ENCODE data around the gene TCERG1L. TPM values are rescaled to one million over a fixed set of nuclear protein-coding genes. Genes with fewer than 3 reads are reported as not detected.

Gene TCERG1L
- total RNA-seq, 4 donors from 2014 or later, result not detected

DNA sequence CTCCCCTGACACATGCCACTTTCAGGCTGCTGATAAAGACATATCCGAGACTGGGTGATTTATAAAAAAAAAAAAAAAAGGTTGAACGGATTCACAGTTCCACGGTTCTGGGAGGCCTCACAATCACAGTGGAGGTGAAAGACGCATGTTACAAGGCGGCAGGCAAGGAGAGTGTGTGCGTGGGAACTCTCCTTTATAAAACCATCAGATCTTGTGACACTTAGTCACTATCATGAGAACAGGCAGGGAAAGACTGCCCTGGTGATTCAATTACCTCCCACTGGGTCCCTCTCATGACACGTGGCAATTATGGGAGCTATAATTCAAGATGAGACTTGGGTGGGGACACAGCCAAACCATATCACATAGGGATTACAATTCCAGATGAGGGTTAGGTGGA is 181.5 kb downstream of the TCERG1L start:
- TF ChIP-seq CTCF (IDR thresholded peaks at IDR 0.05; ENCODE audit: low read depth), result no peak

- TF ChIP-seq CTCF (IDR thresholded peaks at IDR 0.05; ENCODE audit: low read depth), result no peak
Measured at GRCh38 chr10:131129544-131129943, 182.0 kb downstream of the TCERG1L start.

DNA sequence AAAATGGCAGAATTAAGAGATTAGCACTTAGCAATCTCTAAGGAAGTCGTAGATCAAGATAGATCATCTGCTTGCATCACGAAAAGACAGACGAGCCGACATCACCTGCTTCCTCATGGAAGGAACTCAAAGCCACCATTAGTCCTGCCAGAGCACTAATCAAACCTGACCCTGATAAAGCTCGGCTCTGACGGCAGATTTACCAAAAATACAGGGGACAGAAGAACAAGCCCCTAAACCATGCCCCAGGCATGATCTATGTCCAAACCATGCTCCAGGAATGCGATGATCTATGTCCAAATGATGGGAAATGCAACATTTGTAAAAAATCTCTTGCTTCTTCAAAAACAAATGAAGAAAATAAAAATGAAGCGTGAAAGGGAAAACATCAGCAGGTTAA is 182.8 kb downstream of the TCERG1L start:
- TF ChIP-seq CTCF (IDR thresholded peaks at IDR 0.05; ENCODE audit: low read depth), result no peak

GRCh38 chr10:131127610-131128009 is 183.9 kb downstream of the TCERG1L start:
- no peak for TF ChIP-seq CTCF (IDR thresholded peaks at IDR 0.05; ENCODE audit: low read depth)

- TF ChIP-seq CTCF (IDR thresholded peaks at IDR 0.05; ENCODE audit: low read depth), result no peak
Measured at GRCh38 chr10:131127138-131127589, 184.4 kb downstream of the TCERG1L start.

DNA sequence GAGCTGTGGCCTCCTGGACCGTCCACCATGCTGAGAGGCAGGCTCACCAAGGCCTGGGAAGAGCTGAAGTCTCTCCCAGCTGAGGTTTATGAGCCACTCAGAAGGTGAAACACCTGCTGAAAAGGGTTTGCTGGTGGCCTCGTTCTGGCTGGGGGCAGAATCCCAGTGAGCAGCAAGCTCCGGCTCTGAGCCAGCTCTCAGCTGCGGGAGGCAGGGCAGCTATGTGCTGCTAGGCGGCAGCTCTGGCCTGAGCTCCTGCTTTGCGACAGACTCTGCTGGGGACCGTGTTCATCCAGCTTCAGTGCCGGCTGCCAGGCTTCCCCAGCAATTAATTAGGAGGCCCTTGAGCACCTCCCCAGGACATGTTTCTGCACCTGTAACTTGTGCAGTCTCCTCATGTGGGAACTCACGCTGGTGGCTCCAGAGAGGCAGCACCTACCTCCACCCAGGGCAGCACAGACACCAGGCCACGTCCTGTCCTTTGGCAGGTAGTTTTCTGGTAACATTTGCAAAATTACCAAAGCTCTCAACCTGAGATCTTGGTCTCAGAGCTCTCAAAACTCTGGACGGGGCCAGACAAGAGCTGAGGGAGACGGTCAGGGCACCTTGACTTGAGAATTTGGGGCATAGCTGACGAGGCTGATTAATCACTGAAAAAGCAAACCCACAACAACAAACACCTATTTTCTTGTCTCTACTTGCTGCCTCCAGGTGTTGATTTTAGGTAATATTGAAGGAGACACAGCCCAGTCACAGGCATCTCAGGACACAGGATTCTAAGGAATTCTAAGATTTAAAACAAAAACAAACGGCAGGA is 185.0 kb downstream of the TCERG1L start:
- TF ChIP-seq CTCF (IDR thresholded peaks at IDR 0.05; ENCODE audit: low read depth), result no peak

DNA sequence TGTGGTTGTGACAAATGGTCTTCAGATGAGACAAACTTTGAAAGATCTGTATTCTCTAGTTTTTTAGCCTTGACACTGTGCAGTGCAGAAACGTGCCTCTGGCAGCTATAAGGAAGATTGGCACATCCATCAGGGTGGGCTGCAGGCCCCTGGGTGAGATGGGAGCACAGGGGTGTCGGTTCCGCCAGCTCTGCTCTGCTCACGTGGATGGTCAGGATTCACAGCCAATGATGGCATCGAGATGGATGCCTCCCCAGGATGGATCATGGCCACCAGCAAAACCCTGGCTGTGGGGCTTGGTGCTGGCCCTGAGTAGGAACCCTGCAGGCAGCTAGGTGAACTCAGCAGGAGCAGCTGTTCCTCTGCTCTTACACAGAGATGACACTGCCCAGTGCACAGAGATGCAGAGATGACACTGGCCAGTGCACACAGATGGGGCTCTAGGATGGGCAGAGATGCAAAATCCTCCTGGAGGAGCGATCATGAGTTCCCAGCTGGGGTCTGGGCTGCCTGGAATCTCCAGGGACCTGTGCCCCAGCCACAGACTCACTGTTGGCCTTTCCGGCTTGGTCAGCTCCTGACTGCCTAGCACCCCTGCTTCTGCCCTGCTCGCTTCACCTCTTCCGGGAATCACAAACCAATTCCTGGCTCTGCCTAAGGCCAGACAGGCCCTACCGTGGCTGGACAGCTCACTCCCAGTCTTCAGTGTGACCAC is 185.9 kb downstream of the TCERG1L start:
- no peak for TF ChIP-seq CTCF (IDR thresholded peaks at IDR 0.05; ENCODE audit: low read depth)
